Activated CD4-positive, alpha-beta memory T cell treated with anti-CD3 and anti-CD28 coated beads for 36 hours (primary cell): ENCODE data around the gene MPPED2. TPM values are rescaled to one million over a fixed set of nuclear protein-coding genes. Genes with fewer than 3 reads are reported as not detected.

Source experiments
- CTCF ChIA-PET: fragments of 350-600 bp; sonication (Branson Sonifier 250); formaldehyde crosslinking; loops from one replicate; lab custom pipeline; 2021; ENCODE audit warnings: antibody characterized with exemption, inconsistent platforms; lab: Charles Lee
- POLR2A ChIA-PET: fragments of 350-600 bp; sonication (Branson Sonifier 250); formaldehyde crosslinking; loops from one replicate; lab custom pipeline; 2021; ENCODE audit warnings: antibody characterized with exemption; lab: Charles Lee
- DNase-seq: peaks from one replicate; pipeline ENCODE4 v3.0.0-alpha.2; 2020
- H3K27ac Mint-ChIP-seq: one replicate; pipeline ENCODE4 v1.8.0; 2021; ENCODE audit warnings: mixed read lengths
- H3K27me3 Mint-ChIP-seq: one replicate; pipeline ENCODE4 v1.8.0; 2021; ENCODE audit warnings: mixed read lengths
- H3K36me3 Mint-ChIP-seq: one replicate; pipeline ENCODE4 v1.8.0; 2021; ENCODE audit warnings: mixed read lengths
- H3K4me1 Mint-ChIP-seq: one replicate; pipeline ENCODE4 v1.8.0; 2021; ENCODE audit warnings: low read depth, mixed read lengths
- H3K4me3 Mint-ChIP-seq: one replicate; pipeline ENCODE4 v1.8.0; 2021; ENCODE audit warnings: mild to moderate bottlenecking, mixed read lengths
- H3K9me3 Mint-ChIP-seq: one replicate; pipeline ENCODE4 v1.8.0; 2021; ENCODE audit warnings: mixed read lengths
- intact Hi-C: fragments of 100-400 bp; cut with micrococcal nuclease; formaldehyde crosslinking; loops from one replicate; pipeline ENCODE4 v1.15.1; 2023
- total RNA-seq, 2 experiments: library from RNA; stranded (reverse); gene quantifications; one replicate each; pipeline ENCODE4 v1.2.3, GENCODE V29; 2021

Gene MPPED2
- total RNA-seq, 2 experiments from 2014 or later = not detected

DNA sequence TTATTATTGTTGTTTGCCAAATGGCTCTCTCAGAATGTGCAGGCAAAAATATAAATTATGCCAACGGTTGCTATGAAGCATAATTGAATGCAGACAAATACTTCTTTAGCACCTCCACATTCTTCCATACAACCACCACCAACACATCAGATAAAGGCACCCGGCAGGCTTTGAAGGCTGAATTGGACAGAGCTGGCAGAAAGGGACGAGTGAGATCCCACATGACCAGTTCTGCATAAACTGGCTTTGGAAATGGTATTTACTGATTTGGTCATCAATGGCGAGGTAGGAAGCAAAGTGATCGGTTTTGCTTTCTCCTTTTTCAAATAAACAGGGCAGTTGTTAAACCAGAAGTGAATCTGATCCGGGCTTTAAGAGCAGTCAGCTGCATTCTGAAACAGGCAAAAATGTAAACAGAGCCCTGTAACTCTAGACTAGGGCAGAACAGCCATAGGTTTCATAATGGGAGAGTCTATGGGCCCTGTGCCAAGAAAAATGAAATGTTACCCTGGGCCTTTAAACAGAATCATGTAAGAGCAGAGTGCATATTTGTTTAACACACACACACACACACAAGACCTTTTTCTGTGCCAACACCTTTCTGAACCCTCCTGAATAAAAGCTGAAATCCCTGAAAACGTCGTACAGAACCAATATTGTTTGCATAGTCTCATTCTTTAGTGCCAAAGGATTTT, 97.7 kb downstream of the MPPED2 start:
- Mint-ChIP-seq H3K4me1 (no peaks in the 10 kb centered on the region), H3K4me3 (no peak overlapping the region), H3K27ac (no peak overlapping the region), H3K9me3 (no peaks in the 10 kb centered on the region), H3K36me3 (no peaks in the 10 kb centered on the region), H3K27me3 (no peaks in the 10 kb centered on the region)
- CTCF ChIA-PET = no interaction called here
- POLR2A ChIA-PET = no interaction called here
- DNase-seq = no peak
- intact Hi-C loops = no loop called here

DNA sequence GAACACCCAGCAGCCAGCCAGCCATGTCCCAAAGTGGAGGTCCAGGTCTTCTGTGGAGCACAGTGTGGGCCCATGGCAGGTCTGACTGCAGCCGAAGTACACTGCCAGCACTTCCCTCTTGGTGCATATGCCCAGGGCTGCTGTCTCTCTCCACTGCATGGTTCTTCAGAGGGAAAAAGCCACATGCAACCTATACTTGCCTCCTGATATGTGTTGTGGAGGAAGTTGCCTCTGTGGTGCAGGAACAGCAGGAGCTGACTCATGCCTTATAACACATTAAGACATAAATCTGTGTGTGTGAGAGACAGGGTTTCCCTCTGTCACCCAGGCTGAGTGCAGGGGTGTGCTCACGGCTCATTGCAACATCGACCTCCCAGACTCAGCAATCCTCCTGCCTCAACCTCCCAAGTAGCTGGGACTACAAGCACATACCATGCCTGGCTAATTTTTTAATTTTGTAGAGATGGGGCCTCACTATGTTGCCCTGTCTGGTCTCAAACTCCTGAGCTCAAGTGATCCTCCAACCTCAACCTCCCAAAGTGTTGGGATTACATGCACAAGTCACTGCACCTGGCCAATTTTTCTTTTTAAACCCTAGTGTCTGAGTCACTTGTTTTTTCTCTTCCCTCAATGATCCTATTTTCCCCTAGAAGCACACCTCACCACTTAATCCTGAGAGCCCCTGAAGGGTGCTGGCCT, 98.8 kb downstream of the MPPED2 start:
- ChIA-PET POLR2A (no interaction called here), CTCF (no interaction called here)
- intact Hi-C loops = no loop called here
- Mint-ChIP-seq H3K36me3 (no peaks in the 10 kb centered on the region), H3K27ac (no peak overlapping the region), H3K4me1 (no peaks in the 10 kb centered on the region), H3K4me3 (no peak overlapping the region), H3K27me3 (no peaks in the 10 kb centered on the region), H3K9me3 (no peaks in the 10 kb centered on the region)
- DNase-seq = no peak

DNA sequence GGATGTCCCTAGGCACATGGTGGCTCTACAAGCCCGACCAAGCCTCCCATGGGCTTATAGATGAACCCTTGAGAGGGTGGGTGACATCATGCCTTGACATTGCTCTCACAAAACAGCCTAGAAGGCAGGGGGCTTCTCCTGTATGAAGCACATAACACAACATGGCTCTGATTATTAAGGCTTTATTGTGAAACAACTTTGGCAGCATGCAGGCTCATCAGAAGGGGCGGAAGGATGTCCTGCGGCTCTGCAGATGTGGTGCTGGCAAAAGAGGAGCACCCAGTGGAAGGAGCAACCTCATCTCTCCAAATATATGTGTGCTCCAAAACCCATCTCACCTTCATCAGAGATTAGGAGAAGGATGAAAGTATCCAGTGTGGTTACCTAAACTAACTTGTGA, 100.4 kb downstream of the MPPED2 start:
- ChIA-PET CTCF (no interaction called here), POLR2A (no interaction called here)
- intact Hi-C loops = no loop called here
- no peaks in the 10 kb centered on the region for H3K36me3 Mint-ChIP-seq
- no peaks in the 10 kb centered on the region for H3K9me3 Mint-ChIP-seq
- no peak overlapping the region for H3K27ac Mint-ChIP-seq
- DNase-seq = no peak
- H3K27me3 Mint-ChIP-seq = no peaks in the 10 kb centered on the region
- H3K4me1 Mint-ChIP-seq = no peaks in the 10 kb centered on the region
- H3K4me3 Mint-ChIP-seq = no peak overlapping the region

DNA sequence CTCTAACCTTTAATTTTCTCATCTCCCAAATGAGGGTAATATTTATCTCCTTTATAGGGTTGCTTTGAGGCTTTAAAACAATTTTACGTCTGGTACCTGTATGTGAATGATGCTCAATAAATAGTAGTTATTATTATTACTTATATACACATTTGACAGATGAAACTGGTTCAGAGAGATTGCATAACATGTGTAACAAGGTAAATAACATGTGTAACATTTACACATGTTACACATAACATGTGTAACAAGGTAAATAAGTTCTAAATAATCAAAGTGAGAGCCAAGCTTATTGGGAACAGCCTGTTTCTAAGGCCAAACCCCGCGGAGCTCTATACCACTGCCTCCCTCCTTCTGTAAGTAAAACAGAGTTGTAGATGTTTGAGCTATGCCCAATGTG, 100.9 kb downstream of the MPPED2 start:
- Mint-ChIP-seq H3K4me3 (no peak overlapping the region), H3K9me3 (no peaks in the 10 kb centered on the region), H3K27me3 (no peaks in the 10 kb centered on the region), H3K4me1 (no peaks in the 10 kb centered on the region), H3K36me3 (no peaks in the 10 kb centered on the region), H3K27ac (no peak overlapping the region)
- DNase-seq = no peak
- intact Hi-C loops = no loop called here
- ChIA-PET POLR2A (no interaction called here), CTCF (no interaction called here)

DNA sequence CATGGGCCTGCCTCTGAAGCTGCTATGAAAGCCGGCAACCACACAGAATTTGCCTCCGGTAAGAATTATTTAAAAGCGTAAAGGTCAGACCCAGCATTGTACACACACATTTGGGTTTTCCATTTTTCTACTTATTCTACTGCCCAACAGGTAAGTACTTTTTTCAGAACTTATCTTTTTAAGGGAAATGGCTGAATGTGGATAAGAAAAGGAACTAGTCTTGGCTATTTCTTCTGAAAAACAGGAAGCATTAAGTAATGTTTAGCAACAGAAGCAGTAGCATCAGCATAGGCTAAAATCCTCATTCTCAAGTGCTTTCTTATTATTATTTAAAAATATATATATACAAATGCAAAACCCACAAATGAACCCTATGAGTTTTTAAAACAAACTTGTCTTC, 103.1 kb downstream of the MPPED2 start:
- Mint-ChIP-seq H3K4me3 (no peak overlapping the region), H3K27ac (no peak overlapping the region), H3K36me3 (no peaks in the 10 kb centered on the region), H3K4me1 (no peaks in the 10 kb centered on the region), H3K9me3 (no peaks in the 10 kb centered on the region), H3K27me3 (no peaks in the 10 kb centered on the region)
- intact Hi-C loops = no loop called here
- no peak for DNase-seq
- ChIA-PET POLR2A (no interaction called here), CTCF (no interaction called here)

DNA sequence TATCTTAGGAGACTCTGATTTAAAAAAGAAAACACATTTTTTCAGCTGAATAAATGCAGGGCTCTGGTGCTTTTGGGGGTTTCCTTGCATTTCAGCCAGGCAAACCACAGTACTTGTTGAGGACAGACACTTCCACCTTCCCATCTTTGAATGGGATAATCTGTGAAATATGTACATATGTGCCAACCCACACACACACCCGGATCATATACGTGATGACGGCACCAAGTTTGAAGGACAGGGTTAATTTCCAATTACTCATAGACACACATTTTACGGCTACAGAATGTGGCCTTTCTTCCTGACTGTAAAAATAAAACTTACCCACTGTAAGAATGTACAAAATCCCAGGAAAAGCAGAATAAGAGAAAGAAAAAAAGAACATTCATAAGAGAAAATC, 104.4 kb downstream of the MPPED2 start:
- intact Hi-C loops = no loop called here
- DNase-seq = no peak
- POLR2A ChIA-PET = no interaction called here
- no peaks in the 10 kb centered on the region for H3K4me1 Mint-ChIP-seq
- H3K27ac Mint-ChIP-seq = no peak overlapping the region
- no peaks in the 10 kb centered on the region for H3K9me3 Mint-ChIP-seq
- peaks cover 1% of the 10 kb centered on the region for H3K27me3 Mint-ChIP-seq
- CTCF ChIA-PET = no interaction called here
- no peaks in the 10 kb centered on the region for H3K36me3 Mint-ChIP-seq
- H3K4me3 Mint-ChIP-seq = no peak overlapping the region

DNA sequence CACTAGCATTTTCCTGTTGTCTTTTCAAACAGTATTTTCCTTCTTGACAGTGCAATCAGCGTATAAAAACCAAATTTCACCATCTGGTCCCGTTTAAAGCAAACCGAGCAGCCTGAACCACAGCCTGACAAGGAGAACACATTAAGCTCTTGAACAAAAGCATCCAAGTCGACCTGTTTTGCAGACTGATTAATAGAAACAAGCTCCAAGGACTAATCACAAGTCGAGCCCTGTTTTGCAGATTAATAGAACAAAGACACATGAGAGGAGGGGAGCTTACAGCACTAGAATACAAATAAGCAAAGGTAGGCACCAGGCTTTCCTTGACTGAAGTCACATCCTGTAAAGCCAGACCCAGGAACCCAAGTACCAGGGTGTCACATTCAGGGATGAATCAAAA, 104.8 kb downstream of the MPPED2 start:
- H3K4me1 Mint-ChIP-seq = no peaks in the 10 kb centered on the region
- H3K27ac Mint-ChIP-seq = no peak overlapping the region
- ChIA-PET POLR2A (no interaction called here), CTCF (no interaction called here)
- no peaks in the 10 kb centered on the region for H3K9me3 Mint-ChIP-seq
- H3K4me3 Mint-ChIP-seq = no peak overlapping the region
- H3K36me3 Mint-ChIP-seq = no peaks in the 10 kb centered on the region
- DNase-seq = no peak
- H3K27me3 Mint-ChIP-seq = peaks cover 1% of the 10 kb centered on the region
- intact Hi-C loops = no loop called here

DNA sequence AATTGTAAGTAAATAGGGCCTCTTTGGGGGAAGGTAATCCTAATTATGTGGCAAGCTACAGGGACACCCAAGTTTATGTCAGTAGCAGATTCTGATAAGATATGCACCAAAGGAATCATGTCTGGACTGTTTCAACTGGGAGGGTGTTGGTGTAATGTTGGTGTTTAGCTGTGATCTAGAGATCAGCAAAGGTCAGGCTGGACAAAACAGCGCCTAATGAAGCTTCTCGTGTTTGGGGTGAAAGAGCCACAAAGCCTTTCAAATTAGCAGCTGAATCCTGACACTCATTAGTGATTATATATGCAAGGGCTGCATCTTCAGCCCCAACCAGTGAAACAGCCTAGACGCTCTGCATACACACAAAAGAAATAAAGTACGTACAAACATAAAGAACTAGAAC, 106.3 kb downstream of the MPPED2 start:
- intact Hi-C loops = no loop called here
- DNase-seq = no peak
- Mint-ChIP-seq H3K4me1 (no peaks in the 10 kb centered on the region), H3K4me3 (no peak overlapping the region), H3K27me3 (peaks cover 1% of the 10 kb centered on the region), H3K9me3 (no peaks in the 10 kb centered on the region), H3K36me3 (no peaks in the 10 kb centered on the region), H3K27ac (no peak overlapping the region)
- POLR2A ChIA-PET = no interaction called here
- CTCF ChIA-PET = no interaction called here

DNA sequence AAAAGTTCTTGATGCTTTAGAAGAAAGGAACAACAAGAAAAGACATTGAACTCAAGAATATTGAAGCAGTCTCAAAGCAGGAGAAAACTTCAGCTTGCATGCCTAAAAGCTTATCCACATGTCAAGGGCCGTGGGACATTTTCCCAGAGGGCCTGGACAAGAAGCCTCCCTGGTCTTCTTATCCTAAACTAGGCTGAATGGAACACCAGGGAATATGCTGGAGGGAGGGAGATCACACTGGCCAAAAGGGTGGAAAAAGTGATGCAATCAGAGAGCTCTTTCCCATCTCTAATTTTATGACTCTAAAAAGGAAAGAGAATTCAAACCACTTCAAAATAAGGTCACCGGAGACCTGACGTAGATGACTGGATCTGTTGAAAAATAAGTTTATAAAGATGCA, 107.2 kb downstream of the MPPED2 start:
- Mint-ChIP-seq H3K36me3 (no peaks in the 10 kb centered on the region), H3K27me3 (peaks cover 1% of the 10 kb centered on the region), H3K4me3 (no peak overlapping the region), H3K4me1 (no peaks in the 10 kb centered on the region), H3K9me3 (no peaks in the 10 kb centered on the region), H3K27ac (no peak overlapping the region)
- intact Hi-C loops = no loop called here
- CTCF ChIA-PET = no interaction called here
- POLR2A ChIA-PET = no interaction called here
- DNase-seq = no peak

DNA sequence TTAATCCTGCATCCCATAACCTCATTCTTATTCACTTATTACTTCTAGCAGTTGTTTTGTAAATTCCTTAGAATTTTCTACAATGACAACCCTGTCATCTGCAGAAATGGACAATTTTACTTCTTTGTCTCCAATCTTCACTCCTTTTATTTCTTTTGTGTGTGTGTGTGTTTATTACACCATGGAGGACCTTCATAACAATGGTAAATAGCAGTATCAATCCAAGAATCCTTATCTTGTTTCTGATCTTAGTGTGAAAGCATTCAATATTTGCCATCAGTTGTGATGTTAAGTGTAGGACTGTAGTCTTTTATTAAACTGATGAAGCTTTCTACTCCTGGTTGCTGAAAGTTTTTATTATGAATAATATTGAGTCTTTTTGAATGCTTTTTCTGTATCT, 109.1 kb downstream of the MPPED2 start:
- Mint-ChIP-seq H3K27me3 (peaks cover 1% of the 10 kb centered on the region), H3K4me3 (no peak overlapping the region), H3K27ac (no peak overlapping the region), H3K9me3 (no peaks in the 10 kb centered on the region), H3K4me1 (no peaks in the 10 kb centered on the region), H3K36me3 (no peaks in the 10 kb centered on the region)
- ChIA-PET POLR2A (no interaction called here), CTCF (no interaction called here)
- intact Hi-C loops = no loop called here
- DNase-seq = no peak

DNA sequence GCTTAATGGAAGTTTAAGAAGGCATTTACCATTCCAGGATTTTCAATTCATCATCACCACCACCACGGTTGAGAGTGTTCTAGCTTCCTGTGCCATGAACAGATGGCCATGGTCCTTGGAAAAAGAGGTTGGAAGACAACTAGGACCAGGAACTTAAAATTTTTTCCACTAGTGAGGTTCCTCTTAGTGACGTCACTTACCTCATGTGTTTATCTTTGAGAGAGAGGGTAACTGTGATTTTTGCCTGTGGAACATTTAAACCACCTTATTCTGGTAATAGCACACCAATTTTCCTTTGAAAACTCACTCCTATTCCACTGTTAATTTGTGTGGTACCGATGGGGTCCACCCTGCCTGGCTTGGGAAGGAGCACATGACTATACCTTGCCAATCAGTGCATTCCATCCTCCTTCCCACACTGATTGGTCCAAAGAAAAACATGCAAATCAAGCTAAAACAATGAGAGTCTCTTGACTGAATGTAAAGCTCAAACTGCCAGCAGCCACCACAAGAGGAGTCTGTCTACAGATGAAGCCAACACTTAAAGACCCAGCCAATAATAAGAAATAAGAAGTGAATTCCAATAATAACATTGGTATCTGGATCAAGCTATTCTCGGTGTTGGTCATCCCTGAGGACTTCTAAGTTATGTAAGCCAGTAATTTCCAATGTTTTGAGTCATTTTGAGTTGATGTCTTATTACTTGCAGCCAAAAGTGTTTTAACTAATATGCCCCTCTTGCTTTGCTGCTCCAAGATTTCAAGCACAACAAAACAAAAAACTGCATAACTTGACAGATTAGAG, 111.8 kb downstream of the MPPED2 start:
- Mint-ChIP-seq H3K36me3 (no peaks in the 10 kb centered on the region), H3K27me3 (peaks cover 1% of the 10 kb centered on the region), H3K9me3 (no peaks in the 10 kb centered on the region), H3K4me1 (no peaks in the 10 kb centered on the region), H3K27ac (no peak overlapping the region), H3K4me3 (no peak overlapping the region)
- CTCF ChIA-PET = no interaction called here
- DNase-seq = no peak
- POLR2A ChIA-PET = no interaction called here
- intact Hi-C loops = no loop called here

DNA sequence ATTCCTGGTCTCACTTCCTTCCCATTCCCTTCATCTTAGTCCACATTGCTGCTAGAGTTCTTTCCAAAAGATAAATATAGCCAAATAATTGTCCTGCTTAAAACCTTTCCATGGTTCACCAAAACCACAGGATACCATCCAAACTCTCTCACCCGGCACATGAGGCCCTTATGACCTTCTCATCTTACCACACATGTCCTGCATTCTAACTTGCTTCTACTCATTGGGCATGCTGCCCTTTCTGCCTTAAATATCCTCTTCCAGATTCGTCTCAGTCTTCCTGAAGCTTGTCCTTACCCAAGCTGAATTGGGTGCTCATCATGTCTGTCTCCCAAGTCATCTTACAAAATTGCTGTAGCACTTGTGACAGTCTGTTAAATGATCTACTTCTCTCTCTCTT, 114.9 kb downstream of the MPPED2 start:
- intact Hi-C loops = no loop called here
- CTCF ChIA-PET = no interaction called here
- Mint-ChIP-seq H3K36me3 (no peaks in the 10 kb centered on the region), H3K27ac (no peak overlapping the region), H3K4me3 (no peak overlapping the region), H3K9me3 (no peaks in the 10 kb centered on the region), H3K4me1 (no peaks in the 10 kb centered on the region), H3K27me3 (peaks cover 3% of the 10 kb centered on the region)
- DNase-seq = no peak
- POLR2A ChIA-PET = no interaction called here
